GM10266 (cell line): ENCODE measurements around the gene PMM1.
A peak's percentile ranks its signal among the peaks of the same experiment; 100 is the strongest.

Source experiments
- DNase-seq: peaks from one replicate; pipeline ENCODE4 v3.0.0; 2012; ENCODE audit errors: extremely low spot score
- TF ChIP-seq, protein P1 (sequence below): IDR thresholded peaks from 2 replicates; pipeline ENCODE4 v1.5.1; 2012; ENCODE audit warnings: mild to moderate bottlenecking, low read depth; ENCODE audit not compliant: control insufficient read depth, insufficient read depth; ENCODE audit errors: missing control alignments

PMM1 gene

DNA sequence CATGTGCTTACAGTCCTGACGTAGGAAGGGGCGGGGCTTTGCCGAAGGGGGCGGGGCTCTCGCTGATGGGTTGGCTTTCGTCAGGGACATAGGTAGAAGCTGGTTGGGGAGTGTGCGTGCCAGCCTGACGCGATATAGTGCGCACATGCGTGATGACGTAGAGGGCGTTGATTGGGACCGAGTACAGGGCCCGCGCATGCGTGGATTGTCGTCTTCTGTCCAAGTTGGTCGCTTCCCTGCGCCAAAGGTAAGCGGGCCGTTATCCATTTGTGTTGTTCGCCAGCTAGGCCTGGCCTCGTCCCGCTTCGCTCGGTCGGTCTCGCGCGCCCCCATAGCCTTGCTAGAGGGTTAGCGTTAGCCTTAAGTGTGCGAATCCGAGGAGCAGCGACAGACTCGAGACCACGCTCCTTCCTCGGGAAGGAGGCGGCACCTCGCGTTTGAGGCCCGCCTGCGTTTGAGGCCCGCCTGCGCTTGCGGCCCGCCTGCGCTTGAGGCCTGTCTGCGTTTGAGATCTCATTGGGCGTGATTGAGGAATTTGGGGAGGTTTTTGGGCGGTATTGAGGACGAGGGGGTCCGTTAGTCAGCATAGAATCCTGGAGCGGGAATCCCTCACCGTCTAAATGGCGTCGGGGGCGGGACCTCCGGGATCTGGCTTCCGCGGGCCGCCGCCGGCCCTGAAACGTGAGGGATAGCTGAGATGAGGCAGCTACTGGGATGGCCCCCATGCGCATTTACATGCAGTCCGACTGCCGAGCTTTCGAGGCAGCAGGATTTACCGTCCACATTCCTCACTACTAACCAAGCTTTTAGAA lies 31.7 kb upstream of the PMM1 start, which contains the start of gene XRCC6:
TSS of gene XRCC6 (plus strand) at position 197 of the 812 bp plus-strand sequence. CDS start 710 bp downstream, outside the sequence.
- peak; percentile 100 for DNase-seq
- TF ChIP-seq, protein P1, sequence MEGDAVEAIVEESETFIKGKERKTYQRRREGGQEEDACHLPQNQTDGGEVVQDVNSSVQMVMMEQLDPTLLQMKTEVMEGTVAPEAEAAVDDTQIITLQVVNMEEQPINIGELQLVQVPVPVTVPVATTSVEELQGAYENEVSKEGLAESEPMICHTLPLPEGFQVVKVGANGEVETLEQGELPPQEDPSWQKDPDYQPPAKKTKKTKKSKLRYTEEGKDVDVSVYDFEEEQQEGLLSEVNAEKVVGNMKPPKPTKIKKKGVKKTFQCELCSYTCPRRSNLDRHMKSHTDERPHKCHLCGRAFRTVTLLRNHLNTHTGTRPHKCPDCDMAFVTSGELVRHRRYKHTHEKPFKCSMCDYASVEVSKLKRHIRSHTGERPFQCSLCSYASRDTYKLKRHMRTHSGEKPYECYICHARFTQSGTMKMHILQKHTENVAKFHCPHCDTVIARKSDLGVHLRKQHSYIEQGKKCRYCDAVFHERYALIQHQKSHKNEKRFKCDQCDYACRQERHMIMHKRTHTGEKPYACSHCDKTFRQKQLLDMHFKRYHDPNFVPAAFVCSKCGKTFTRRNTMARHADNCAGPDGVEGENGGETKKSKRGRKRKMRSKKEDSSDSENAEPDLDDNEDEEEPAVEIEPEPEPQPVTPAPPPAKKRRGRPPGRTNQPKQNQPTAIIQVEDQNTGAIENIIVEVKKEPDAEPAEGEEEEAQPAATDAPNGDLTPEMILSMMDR: peak; percentile 10

DNA sequence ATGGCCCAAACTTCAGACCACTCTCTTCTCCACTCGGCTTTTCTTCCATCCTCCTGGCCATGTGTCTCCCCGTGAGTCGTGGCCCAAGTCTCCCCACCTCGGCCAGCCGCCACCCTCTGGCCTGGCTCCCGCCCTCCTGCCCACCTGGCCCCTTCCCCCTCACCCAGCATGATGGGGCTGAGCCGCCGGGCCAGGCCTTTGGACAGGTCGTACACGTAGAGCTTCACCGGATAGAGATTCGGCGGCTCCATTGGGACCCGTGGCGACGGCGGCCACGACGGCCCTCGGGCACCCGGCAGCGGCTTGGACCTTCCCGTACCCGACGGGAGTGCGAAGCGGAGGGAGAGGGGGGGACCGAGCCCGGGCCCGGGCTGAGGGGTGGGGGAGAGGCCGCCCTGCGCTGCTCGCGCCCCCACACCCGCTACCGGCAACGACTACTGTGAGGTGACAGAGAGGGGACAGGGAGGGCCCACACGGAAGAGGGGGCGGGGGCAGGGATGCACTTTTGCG lies 31.0 kb upstream of the PMM1 start, which contains the start of gene DESI1:
TSS of gene DESI1 (minus strand) at position 455 of the 510 bp plus-strand sequence. CDS start at position 251, 204 bp downstream.
- TF ChIP-seq, protein P1: no peak
- peak; percentile 31 for DNase-seq

DNA sequence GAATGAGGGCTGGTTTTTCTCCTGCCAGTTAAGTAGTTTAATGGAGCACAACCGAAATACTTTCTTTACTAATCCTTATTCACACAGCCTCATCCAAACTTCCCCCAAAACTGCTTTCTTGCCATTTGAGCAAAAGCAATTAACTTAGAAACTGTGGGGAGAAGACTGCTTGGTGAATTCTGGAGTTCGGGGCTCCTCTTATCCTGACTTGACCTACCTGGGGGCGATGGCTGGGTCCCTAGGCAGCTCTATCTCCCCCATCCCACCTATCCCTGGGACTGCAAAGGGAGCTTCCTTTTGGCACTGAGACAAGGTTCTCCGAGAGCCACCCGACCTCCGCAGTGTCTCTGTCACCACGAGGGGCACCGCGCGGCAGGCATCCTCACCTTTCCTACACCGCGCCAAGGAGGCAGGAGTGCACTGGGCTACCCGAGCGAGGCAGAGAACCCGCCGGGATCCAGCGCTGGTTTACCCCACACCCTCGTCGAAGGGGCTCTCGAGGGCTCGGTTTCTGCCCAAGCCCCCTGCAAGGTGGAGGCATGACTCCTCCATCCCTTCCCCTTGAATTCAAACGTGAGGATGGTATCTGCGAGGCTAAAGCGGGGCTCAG lies 30.4 kb upstream of the PMM1 start:
- TF ChIP-seq, protein P1: peak; percentile 9
- DNase-seq: peak; percentile 28

DNA sequence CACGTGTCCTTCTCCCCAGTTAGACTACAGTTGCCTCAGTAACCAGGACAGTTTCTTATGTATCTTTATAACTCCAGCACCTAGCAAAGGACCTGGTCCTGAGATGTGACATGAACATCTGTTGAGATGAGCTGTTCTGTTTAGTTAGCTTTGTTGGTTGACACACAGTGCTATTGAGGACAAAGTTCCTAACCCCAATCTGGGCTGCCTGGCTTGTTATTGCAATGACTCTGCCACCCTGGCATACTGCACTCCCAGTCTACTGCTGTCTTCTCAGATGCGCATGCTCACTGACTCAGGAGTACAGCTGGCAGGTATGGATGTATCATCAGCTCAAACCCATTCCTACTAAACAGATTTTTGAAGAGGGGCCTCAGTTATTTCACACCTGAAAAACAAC lies 23.8 kb upstream of the PMM1 start:
- DNase-seq: no peak
- TF ChIP-seq, protein P1: no peak

- TF ChIP-seq, protein P1: no peak
- DNase-seq: no peak
These were observed 23.1 kb upstream of the PMM1 start for GRCh38 chr22:41612603-41613306.

DNA sequence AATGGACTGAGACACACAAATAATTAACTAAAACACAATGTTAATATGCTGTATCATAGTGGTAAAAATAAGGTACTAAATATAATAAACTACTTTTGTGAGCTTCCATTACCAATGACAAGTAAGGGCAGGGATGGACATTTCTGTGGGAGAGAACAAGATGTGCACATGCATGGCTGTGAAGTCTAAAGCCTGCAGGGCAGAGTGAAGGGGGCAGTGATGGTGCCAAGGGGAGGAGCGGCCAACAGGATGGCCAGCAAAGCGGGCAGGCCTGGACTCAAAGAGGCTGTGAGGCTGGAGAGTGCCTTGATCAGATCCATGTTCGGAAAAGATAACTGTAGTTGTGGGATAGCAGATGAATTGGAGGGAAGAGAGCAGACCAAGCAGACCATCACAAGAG lies 18.7 kb upstream of the PMM1 start:
- no peak for DNase-seq
- TF ChIP-seq, protein P1: no peak

DNA sequence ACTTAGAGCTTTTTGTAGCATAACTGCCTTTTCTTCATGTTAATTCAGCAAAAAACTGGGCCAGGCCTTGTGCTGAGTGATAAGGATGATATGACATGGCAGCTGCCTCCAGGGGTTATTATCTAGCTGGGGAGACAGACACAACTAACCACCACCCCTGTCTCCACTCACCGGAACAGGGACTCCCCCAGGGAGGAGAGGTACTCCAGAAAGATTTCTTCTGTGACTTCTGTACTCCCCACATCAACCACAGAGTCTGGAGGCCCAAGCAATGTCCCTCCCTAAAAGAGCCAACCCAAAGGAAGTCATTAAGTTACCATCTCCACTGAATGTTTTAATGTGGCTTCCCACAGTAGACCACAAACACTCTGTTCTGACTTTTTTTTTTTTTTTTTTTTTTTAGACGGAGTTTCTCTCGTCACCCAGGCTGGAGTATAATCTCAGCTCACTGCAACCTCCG lies 14.3 kb upstream of the PMM1 start:
- TF ChIP-seq, protein P1: no peak
- peak; percentile 76 for DNase-seq
